Measurements from ENCODE around the gene GNGT2. TPM values are rescaled to one million over a fixed set of nuclear protein-coding genes. Genes with fewer than 3 reads are reported as not detected.

GNGT2 gene
- polyA plus RNA-seq (ENCODE audit: insufficient read length in 12 of 12): 1 to 10 TPM in 7 of 12 donors, under 1 TPM in 3, not detected in 2; 0.66 to 2.0 (median 1.2) TPM
- long read RNA-seq, donor 1: 0 reads
- long read RNA-seq, donor 2: 0 reads
- long read RNA-seq, donor 3: 0 reads
- long read RNA-seq, donor 4: 0 reads
- long read RNA-seq, donor 5: 0 reads
- long read RNA-seq, donor 6: 0 reads
- long read RNA-seq, donor 7: 0 reads
- long read RNA-seq, donor 8, partial matches to known transcripts: 0 of 1 reads
- long read RNA-seq, donor 8, other reads (novel, unspliced or antisense): 0 of 1 reads
- long read RNA-seq, donor 9, partial matches to known transcripts: 0 of 1 reads
- long read RNA-seq, donor 9, other reads (novel, unspliced or antisense): 0 of 1 reads
- long read RNA-seq, donor 10: 0 reads
- long read RNA-seq, donor 11, partial matches to known transcripts: 0 of 1 reads
- long read RNA-seq, donor 11, other reads (novel, unspliced or antisense): 0 of 1 reads

GRCh38 chr17:49210158-49211029 lies at the start of gene GNGT2, which contains the start of gene ABI3:
Gene GNGT2, minus strand, starts transcription at chr17:49210574. Its CDS starts 3,152 bp downstream, at chr17:49207422.
Gene ABI3, plus strand, starts transcription at chr17:49210707. Its CDS starts 18 bp downstream, at chr17:49210725.
- peak; percentile 35 for DNase-seq

GRCh38 chr17:49259663-49260010 lies 49.3 kb upstream of the GNGT2 start:
- DNase-seq: no peak

GRCh38 chr17:49258394-49258793 lies 48.0 kb upstream of the GNGT2 start:
- DNase-seq: no peak

- DNase-seq: no peak
Observed at GRCh38 chr17:49255125-49255524, 44.8 kb upstream of the GNGT2 start.

- DNase-seq: no peak
Observed at GRCh38 chr17:49254066-49254465, 43.7 kb upstream of the GNGT2 start.

- no peak for DNase-seq
Observed at GRCh38 chr17:49252148-49252695, 41.8 kb upstream of the GNGT2 start.

GRCh38 chr17:49249890-49250522 lies 39.6 kb upstream of the GNGT2 start:
- no peak for DNase-seq

- DNase-seq: peak; percentile 28
Observed at GRCh38 chr17:49249292-49249794, 39.0 kb upstream of the GNGT2 start.

GRCh38 chr17:49247944-49248343 lies 37.6 kb upstream of the GNGT2 start:
- no peak for DNase-seq

GRCh38 chr17:49244839-49245238 lies 34.5 kb upstream of the GNGT2 start:
- DNase-seq: no peak

GRCh38 chr17:49242813-49243212 lies 32.4 kb upstream of the GNGT2 start:
- no peak for DNase-seq

GRCh38 chr17:49241692-49242397 lies 31.5 kb upstream of the GNGT2 start:
- DNase-seq: no peak

GRCh38 chr17:49241040-49241439 lies 30.7 kb upstream of the GNGT2 start:
- DNase-seq: no peak

GRCh38 chr17:49240619-49241018 lies 30.2 kb upstream of the GNGT2 start:
- no peak for DNase-seq

GRCh38 chr17:49239963-49240362 lies 29.6 kb upstream of the GNGT2 start:
- no peak for DNase-seq

GRCh38 chr17:49235896-49236295 lies 25.5 kb upstream of the GNGT2 start:
- no peak for DNase-seq

GRCh38 chr17:49234509-49235080 lies 24.2 kb upstream of the GNGT2 start:
- no peak for DNase-seq

- DNase-seq: no peak
Observed at GRCh38 chr17:49231563-49231894, 21.2 kb upstream of the GNGT2 start.

- DNase-seq: peak; percentile 81
Observed at GRCh38 chr17:49230636-49231562, 20.5 kb upstream of the GNGT2 start, which contains the start of gene PHOSPHO1. Gene PHOSPHO1, minus strand, starts transcription at chr17:49230787. Its CDS starts 4,096 bp downstream, at chr17:49226691.

Data from muscle of arm (tissue), 14 donors.